Measurements from ENCODE around the gene MAVS.

- TF ChIP-seq ELF1 (IDR thresholded peaks at IDR 0.05) (no peak), CTCF (IDR thresholded peaks at IDR 0.05) (no peak), REST (IDR thresholded peaks at IDR 0.05; ENCODE audit: low read depth, low read length) (no peak)
Observed at GRCh38 chr20:3919352-3919751, 72.7 kb downstream of the MAVS start.

Data from SK-N-SH (cell line).